ENCODE measurements around the gene APBA3. TPM values are rescaled to one million over a fixed set of nuclear protein-coding genes. Genes with fewer than 3 reads are reported as not detected.

Gene APBA3
- total RNA-seq, 1 experiment from 2014 or later = 34.0 TPM

GRCh38 chr19:3762501-3763459 is 1.3 kb upstream of the APBA3 start, which contains the start of gene MRPL54:
Gene MRPL54, plus strand, starts transcription at chr19:3762682. Its CDS starts 19 bp downstream, at chr19:3762701.
- TSS peak; percentile 99 for BruUV-seq (replicated peaks)
- intact Hi-C loops (cut with micrococcal nuclease; ENCODE audit: unreplicated experiment) = no loop called here
- H3K27ac ChIP-seq (ENCODE audit: low read length) = peak within 1 kb of the TSS; percentile 93

GRCh38 chr19:3762130-3762473 is 610 bp upstream of the APBA3 start:
- TF ChIP-seq POLR2AphosphoS5 (IDR thresholded peaks at IDR 0.05; ENCODE audit: low read depth, low read length) (no peak), CTCF (IDR thresholded peaks at IDR 0.05) (no peak), TCF7L2 (IDR thresholded peaks at IDR 0.05; ENCODE audit: low read depth, low read length) (no peak), SIN3A (IDR thresholded peaks at IDR 0.05; ENCODE audit: borderline replicate concordance, insufficient read depth, low read depth, low read length) (no peak)
- TF ChIP-seq, protein P1, sequence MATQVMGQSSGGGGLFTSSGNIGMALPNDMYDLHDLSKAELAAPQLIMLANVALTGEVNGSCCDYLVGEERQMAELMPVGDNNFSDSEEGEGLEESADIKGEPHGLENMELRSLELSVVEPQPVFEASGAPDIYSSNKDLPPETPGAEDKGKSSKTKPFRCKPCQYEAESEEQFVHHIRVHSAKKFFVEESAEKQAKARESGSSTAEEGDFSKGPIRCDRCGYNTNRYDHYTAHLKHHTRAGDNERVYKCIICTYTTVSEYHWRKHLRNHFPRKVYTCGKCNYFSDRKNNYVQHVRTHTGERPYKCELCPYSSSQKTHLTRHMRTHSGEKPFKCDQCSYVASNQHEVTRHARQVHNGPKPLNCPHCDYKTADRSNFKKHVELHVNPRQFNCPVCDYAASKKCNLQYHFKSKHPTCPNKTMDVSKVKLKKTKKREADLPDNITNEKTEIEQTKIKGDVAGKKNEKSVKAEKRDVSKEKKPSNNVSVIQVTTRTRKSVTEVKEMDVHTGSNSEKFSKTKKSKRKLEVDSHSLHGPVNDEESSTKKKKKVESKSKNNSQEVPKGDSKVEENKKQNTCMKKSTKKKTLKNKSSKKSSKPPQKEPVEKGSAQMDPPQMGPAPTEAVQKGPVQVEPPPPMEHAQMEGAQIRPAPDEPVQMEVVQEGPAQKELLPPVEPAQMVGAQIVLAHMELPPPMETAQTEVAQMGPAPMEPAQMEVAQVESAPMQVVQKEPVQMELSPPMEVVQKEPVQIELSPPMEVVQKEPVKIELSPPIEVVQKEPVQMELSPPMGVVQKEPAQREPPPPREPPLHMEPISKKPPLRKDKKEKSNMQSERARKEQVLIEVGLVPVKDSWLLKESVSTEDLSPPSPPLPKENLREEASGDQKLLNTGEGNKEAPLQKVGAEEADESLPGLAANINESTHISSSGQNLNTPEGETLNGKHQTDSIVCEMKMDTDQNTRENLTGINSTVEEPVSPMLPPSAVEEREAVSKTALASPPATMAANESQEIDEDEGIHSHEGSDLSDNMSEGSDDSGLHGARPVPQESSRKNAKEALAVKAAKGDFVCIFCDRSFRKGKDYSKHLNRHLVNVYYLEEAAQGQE (IDR thresholded peaks at IDR 0.05; ENCODE audit: insufficient read depth in 1 of 2, low read depth in 2 of 2, low read length in 1 of 2) = no peak
- Histone ChIP-seq H3K4me1 (ENCODE audit: control insufficient read depth, insufficient read depth, low read length) (peaks cover 9% of the 10 kb centered on the region), H3K9me3 (ENCODE audit: control insufficient read depth, insufficient read depth, low read depth, low read length) (no peaks in the 10 kb centered on the region), H3K4me3 (ENCODE audit: low read depth in 2 of 2, low read length in 2 of 2) (peak overlapping the region; percentile 97 to 98), H3K27me3 (ENCODE audit: control insufficient read depth, insufficient read depth, low read length) (no peaks in the 10 kb centered on the region), H3K27ac (ENCODE audit: low read length) (peak overlapping the region; percentile 93), H3K36me3 (ENCODE audit: control insufficient read depth, insufficient read depth, low read length) (peaks cover 4% of the 10 kb centered on the region; the same call in 1 of the 2 replicates)
- intact Hi-C loops (cut with micrococcal nuclease; ENCODE audit: unreplicated experiment) (no loop called here), in situ Hi-C loops (cut with HindIII; ENCODE audit: low pct_unique_long_range_greater_than_20kb, low sequenced_read_pairs) (no loop called here)
- no peak for DNase-seq (ENCODE audit: low read depth, low spot score)
- ChIA-PET POLR2A (interaction anchor here (0.5 to 1.3 kb wide), 2 partner anchors 13 to 15 kb away, joined by 5 to 18 read pairs; no protein-coding TSS in a partner anchor), CTCF (interaction anchor here (0.5 kb wide), 2 partner anchors 25 to 290 kb away, joined by 3 to 5 read pairs; no protein-coding TSS in a partner anchor)
- BruUV-seq (replicated peaks) = no TSS peak
- no peak for ATAC-seq

More at GRCh38 chr19:3762501-3763459, 1.3 kb upstream of the APBA3 start, which contains the start of gene MRPL54:
- Histone ChIP-seq H3K9me3 (ENCODE audit: control insufficient read depth, insufficient read depth, low read depth, low read length) (no peaks in the 10 kb centered on the region), H3K4me1 (ENCODE audit: control insufficient read depth, insufficient read depth, low read length) (peaks cover 9% of the 10 kb centered on the region), H3K27me3 (ENCODE audit: control insufficient read depth, insufficient read depth, low read length) (no peaks in the 10 kb centered on the region), H3K4me3 (ENCODE audit: low read depth in 2 of 2, low read length in 2 of 2) (peak within 1 kb of the TSS; percentile 97 to 98), H3K36me3 (ENCODE audit: control insufficient read depth, insufficient read depth, low read length) (peaks cover 4% of the 10 kb centered on the region; the same call in 1 of the 2 replicates)
- CTCF ChIA-PET = interaction anchor here (0.5 to 0.6 kb wide), 4 partner anchors 24 to 289 kb away, joined by 3 to 6 read pairs (median 4); no protein-coding TSS in a partner anchor
- DNase-seq (ENCODE audit: low read depth, low spot score) (peak; percentile 91), ATAC-seq (peak; percentile 95)
- TF ChIP-seq SIN3A (IDR thresholded peaks at IDR 0.05; ENCODE audit: borderline replicate concordance, insufficient read depth, low read depth, low read length) (0 out of 2 replicates have a peak, but pooled peaks have one; percentile 57), POLR2AphosphoS5 (IDR thresholded peaks at IDR 0.05; ENCODE audit: low read depth, low read length) (peak; percentile 86), TCF7L2 (IDR thresholded peaks at IDR 0.05; ENCODE audit: low read depth, low read length) (peak; percentile 75; the same call in 1 of the 2 replicates), CTCF (IDR thresholded peaks at IDR 0.05) (no peak)
- in situ Hi-C loops (cut with HindIII; ENCODE audit: low pct_unique_long_range_greater_than_20kb, low sequenced_read_pairs) = no loop called here
- POLR2A ChIA-PET = interaction anchor here (0.5 to 1.3 kb wide), 2 partner anchors 14 to 16 kb away, joined by 5 to 18 read pairs; no protein-coding TSS in a partner anchor

Data from Panc1 (cell line).